Naive thymus-derived CD8-positive, alpha-beta T cell (primary cell): ENCODE results near the gene PPP1R1C. TPM values are rescaled to one million over a fixed set of nuclear protein-coding genes. Genes with fewer than 3 reads are reported as not detected.
"Not testable (repeated sequence)": the region's sequence is repeated elsewhere in the genome, so short reads cannot be mapped to it uniquely, and the experiment has no call there.

Experiments
- ATAC-seq, 2 donors: fragments of 150-1000 bp; cut with Tn5 transposase in 1 of 2; sonication (Bioruptor Pico), chemical (Tn5 transposase) in 1 of 2; 1 replicate in 1 of 2; 2 replicates in 1 of 2; pipeline ENCODE4 v1.10.0; 2021; ENCODE audit warnings: mild to moderate bottlenecking in 2 of 2, moderate library complexity in 2 of 2
- POLR2A ChIA-PET: fragments of 350-600 bp; sonication (Branson Sonifier 250); formaldehyde crosslinking; loops from one replicate; lab custom pipeline; 2021; ENCODE audit warnings: antibody characterized with exemption; lab: Charles Lee
- DNase-seq, 10 donors: peaks; one replicate each; pipeline versions ENCODE4 v3.0.0 to v3.0.0-alpha.2; 2020 to 2022
- H3K27ac Mint-ChIP-seq, 10 donors: one replicate each; pipeline ENCODE4 v1.8.0; 2020 to 2022; ENCODE audit warnings: mild to moderate bottlenecking in 10 of 10, mixed read lengths in 10 of 10, moderate library complexity in 4 of 10, inconsistent platforms in 1 of 10
- H3K27me3 Mint-ChIP-seq, 5 donors: one replicate each; pipeline ENCODE4 v1.8.0; 2021 to 2022; ENCODE audit warnings: mixed read lengths in 5 of 5
- H3K36me3 Mint-ChIP-seq, 3 donors: one replicate each; pipeline ENCODE4 v1.8.0; 2020 to 2022; ENCODE audit warnings: mixed read lengths in 3 of 3, mild to moderate bottlenecking in 2 of 3, inconsistent platforms in 1 of 3
- H3K4me1 Mint-ChIP-seq, 4 donors: one replicate each; pipeline ENCODE4 v1.8.0; 2021 to 2022; ENCODE audit warnings: mixed read lengths in 4 of 4
- H3K4me3 Mint-ChIP-seq, 10 donors: one replicate each; pipeline ENCODE4 v1.8.0; 2020 to 2022; ENCODE audit warnings: mild to moderate bottlenecking in 10 of 10, mixed read lengths in 10 of 10, moderate library complexity in 6 of 10, inconsistent platforms in 1 of 10
- H3K9me3 Mint-ChIP-seq, 9 donors: one replicate each; pipeline ENCODE4 v1.8.0; 2020 to 2022; ENCODE audit warnings: mixed read lengths in 9 of 9, mild to moderate bottlenecking in 3 of 9, inconsistent platforms in 1 of 9, moderate library complexity in 1 of 9
- polyA plus RNA-seq, 3 donors: library from polyadenylated mRNA; unstranded; fragments of 300-500 nt; fragmentation: Illumina TruSeq; gene quantifications; one replicate each; pipeline ENCODE4 v1.2.3, GENCODE V29; 2021
- total RNA-seq, 8 experiments: library from RNA in 2 of 8; stranded (reverse) in 2 of 8; gene quantifications; one replicate each; pipeline ENCODE4 v1.2.3 and lab custom pipeline; 2021 to 2026

PPP1R1C gene
- total and polyA plus RNA-seq, 5 experiments from 2014 or later, result not detected

DNA sequence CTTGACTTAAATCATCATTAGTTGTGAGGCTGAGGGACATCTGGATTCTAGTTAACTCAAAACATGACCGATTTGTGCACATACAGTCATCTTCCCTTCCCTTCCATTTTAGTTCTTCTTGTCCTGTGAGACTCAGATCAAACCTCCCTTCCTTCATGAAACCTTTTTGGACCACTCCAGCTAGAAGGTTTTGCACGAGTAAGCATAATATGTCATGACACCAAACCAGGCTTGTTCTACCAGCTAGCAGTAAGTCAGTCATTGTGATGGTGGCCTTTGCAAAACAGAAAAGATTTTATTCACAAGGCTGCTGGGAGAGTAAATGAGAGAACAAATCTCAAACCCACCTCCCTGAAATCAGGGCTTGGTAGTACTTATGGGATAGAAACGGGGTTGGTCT lies 14.3 kb downstream of the PPP1R1C start:
- POLR2A ChIA-PET, result no interaction called here
- peaks cover 0 to 6% (median 0%) of the 10 kb centered on the region in 4 donors for H3K4me1 Mint-ChIP-seq
- H3K4me3 Mint-ChIP-seq, result no peak overlapping the region
- no peaks in the 10 kb centered on the region for H3K36me3 Mint-ChIP-seq
- no peak for ATAC-seq
- H3K9me3 Mint-ChIP-seq, result no peaks in the 10 kb centered on the region
- peaks cover 0 to 3% (median 0%) of the 10 kb centered on the region in 5 donors for H3K27me3 Mint-ChIP-seq
- DNase-seq, result no peak
- no peak overlapping the region for H3K27ac Mint-ChIP-seq

DNA sequence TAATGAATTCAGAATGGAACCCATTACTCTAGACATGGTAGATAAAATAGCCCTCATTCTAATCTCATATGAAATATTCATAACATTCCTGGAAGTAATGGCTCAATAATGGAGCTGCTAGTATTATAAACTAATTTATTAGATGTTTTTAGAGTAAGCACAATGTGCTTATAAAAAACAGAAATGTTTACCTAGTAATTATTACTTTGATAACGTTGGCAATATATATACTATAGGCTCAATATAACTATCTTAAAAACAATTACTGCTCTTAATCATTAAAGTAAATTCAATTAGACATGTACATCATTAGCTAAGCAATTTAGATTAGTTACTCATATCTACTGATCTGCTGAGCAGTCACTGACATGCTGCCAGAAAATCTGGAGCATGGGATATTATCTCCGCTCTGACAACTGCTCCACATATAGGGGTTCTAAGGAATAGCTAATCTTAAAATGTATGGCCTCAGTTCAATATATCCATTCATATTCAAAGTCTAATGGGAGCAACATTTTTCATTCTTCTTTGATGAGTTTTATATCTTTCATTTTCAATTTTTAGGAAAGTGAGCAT lies 19.4 kb downstream of the PPP1R1C start:
- no peak overlapping the region for H3K27ac Mint-ChIP-seq
- H3K27me3 Mint-ChIP-seq, result peaks cover 0 to 1% (median 0%) of the 10 kb centered on the region in 5 donors
- POLR2A ChIA-PET, result no interaction called here

DNA sequence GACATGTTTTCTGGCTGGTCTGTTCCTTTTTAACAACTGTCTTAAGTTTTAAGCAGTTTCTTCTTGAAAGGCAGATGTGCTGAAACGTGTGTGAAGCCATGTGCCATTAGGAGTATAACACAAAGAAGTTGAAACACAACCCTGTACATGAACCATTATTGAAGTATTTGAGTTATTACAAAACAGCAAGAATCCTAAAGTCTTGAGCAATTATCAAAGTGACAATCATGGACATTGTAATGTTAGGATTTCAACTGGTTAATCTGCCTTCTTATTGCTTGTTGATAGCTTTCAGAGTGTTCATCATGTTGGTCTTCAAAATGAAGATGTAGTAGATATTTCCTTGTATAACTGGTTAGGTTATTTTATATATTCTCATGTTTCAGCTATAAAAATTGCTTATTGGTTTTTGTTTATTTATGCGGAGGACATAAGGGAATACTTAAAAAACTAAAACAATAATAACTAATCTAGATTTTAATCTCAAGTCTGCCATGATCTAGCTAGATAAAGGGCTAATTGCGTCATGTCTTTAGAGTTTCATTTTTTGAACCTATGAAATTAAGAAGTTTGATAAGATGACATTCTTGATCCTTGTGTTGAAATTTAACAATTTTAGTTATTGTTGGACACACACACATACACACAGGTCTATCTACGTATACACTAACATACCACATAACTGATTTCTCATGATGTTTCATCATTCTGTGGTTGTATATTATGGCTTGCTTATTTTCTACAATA lies 21.1 kb downstream of the PPP1R1C start:
- H3K27me3 Mint-ChIP-seq, result peaks cover 0 to 3% (median 0%) of the 10 kb centered on the region in 5 donors
- H3K4me1 Mint-ChIP-seq, result no peaks in the 10 kb centered on the region
- POLR2A ChIA-PET, result no interaction called here
- peaks cover 0 to 23% (median 2%) of the 10 kb centered on the region in 9 donors for H3K9me3 Mint-ChIP-seq
- no peak overlapping the region for H3K27ac Mint-ChIP-seq
- DNase-seq, result no peak
- H3K36me3 Mint-ChIP-seq, result no peaks in the 10 kb centered on the region
- no peak for ATAC-seq
- H3K4me3 Mint-ChIP-seq, result no peak overlapping the region

More for the DNA sequence above, 19.4 kb downstream of the PPP1R1C start:
- Mint-ChIP-seq H3K4me3 (no peak overlapping the region), H3K4me1 (no peaks in the 10 kb centered on the region), H3K36me3 (no peaks in the 10 kb centered on the region), H3K9me3 (peaks cover 0 to 6% (median 0%) of the 10 kb centered on the region in 9 donors)
- ATAC-seq, result no peak
- no peak for DNase-seq

DNA sequence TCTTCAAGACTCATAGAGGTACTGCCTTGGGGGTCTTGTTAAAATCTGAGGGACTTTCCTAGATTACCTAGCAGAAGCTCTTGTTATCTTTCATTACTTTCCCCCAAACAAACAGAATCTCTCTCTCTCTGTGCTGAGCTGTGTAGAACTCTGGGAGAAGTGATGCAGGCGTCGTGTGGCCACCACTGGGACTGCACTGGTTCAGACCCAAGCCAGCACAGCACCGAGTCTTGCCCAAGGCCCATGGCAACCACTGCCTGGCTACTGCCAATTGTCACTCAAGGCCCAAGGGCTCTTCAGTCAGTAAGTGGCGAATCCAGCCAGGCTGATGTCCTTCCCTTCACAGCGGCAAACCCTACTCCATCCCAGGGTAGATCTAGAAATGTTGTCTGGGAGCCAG lies 28.6 kb downstream of the PPP1R1C start:
- peaks cover 0 to 21% (median 0%) of the 10 kb centered on the region in 3 donors for H3K36me3 Mint-ChIP-seq
- peaks cover 3 to 22% (median 5%) of the 10 kb centered on the region in 5 donors for H3K27me3 Mint-ChIP-seq
- peaks cover 11 to 60% (median 21%) of the 10 kb centered on the region in 9 donors for H3K9me3 Mint-ChIP-seq
- H3K27ac Mint-ChIP-seq, result no peak overlapping the region
- POLR2A ChIA-PET, result no interaction called here
- no peaks in the 10 kb centered on the region for H3K4me1 Mint-ChIP-seq
- ATAC-seq (no peak), DNase-seq (no peak)
- no peak overlapping the region for H3K4me3 Mint-ChIP-seq

DNA sequence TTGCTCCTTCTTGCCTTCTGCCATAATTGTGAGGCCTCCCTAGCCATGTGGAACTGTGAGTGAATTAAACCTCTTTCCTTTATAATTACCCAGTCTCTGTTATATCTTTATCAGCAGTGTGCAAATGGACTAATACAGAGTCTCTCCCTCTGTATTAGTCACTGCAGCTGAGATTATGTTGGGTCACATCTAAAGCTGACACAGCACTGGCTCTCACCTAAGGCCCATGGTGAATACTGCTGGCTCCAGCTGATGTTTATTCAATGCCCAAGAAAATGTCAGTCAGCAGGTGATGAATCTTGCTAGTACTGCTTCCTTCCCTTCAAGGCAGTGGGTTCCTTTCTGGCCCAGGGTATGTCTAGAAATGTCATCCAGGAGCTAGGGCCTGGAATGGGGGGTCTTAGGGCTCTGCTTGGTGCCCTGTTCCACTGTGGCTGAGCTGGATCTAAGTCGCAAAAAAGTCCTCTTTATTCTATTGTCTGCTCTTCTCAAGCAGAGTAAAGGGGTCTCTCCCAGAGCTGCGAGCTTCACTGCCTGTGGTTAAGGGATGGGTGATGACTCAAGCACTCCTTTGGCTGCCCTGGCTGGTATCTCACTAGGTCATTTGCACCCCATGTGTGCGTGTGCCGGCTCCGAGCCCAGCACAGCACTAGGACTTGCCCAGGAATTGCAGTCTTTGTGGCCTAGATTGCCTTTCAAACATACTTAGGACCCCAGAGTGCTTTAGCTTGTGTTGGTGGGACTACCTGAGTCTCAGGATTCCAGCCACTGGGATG lies 29.9 kb downstream of the PPP1R1C start:
- Mint-ChIP-seq H3K4me3 (no peak overlapping the region), H3K27me3 (peaks cover 3 to 22% (median 4%) of the 10 kb centered on the region in 5 donors), H3K36me3 (peaks cover 0 to 21% (median 0%) of the 10 kb centered on the region in 3 donors), H3K27ac (no peak overlapping the region), H3K4me1 (no peaks in the 10 kb centered on the region), H3K9me3 (peaks cover 11 to 49% (median 21%) of the 10 kb centered on the region in 9 donors)
- DNase-seq (no peak), ATAC-seq (no peak)
- POLR2A ChIA-PET, result no interaction called here

DNA sequence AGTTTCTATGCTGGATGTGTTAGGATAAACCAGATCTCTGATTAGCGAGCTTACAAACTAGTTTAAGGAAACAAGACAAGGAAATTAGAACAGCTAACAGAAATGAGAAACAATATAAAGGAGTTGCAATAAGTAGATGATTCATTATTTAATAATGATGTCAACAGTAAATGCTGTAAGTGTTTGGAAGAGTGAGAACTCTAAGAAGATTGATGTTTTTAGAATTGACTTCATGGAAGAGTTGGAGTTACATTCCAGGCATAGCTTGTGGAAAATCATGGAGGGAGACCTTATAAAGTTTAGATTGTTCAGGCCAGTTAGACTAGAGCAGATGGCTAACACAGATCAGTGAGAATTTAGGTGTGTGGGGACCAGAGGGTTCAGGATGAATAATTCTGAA lies 32.6 kb downstream of the PPP1R1C start:
- ATAC-seq, result no peak
- Mint-ChIP-seq H3K36me3 (peaks cover 0 to 23% (median 0%) of the 10 kb centered on the region in 3 donors), H3K27me3 (peaks cover 6 to 17% (median 7%) of the 10 kb centered on the region in 5 donors), H3K4me3 (no peak overlapping the region), H3K9me3 (peaks cover 4 to 35% (median 22%) of the 10 kb centered on the region in 9 donors), H3K27ac (no peak overlapping the region), H3K4me1 (no peaks in the 10 kb centered on the region)
- no peak for DNase-seq
- POLR2A ChIA-PET, result no interaction called here

DNA sequence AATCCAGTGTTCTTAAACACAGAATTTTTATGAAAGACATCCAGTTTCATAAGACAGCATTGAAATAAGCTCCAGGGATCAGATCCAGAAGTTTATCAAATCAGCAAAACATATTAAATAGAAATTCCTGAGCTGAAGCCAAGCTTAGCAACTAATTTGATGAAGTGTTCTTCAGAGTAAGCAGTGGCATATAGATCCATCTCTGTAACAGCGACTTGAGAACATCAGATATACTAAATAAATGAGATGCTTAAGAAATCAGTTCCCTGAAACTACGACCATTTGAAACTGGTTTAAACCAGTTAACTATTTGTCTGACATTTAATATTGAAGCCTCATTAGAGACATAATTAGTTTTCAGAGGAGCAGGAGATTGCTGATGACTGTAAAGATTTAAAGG lies 34.1 kb downstream of the PPP1R1C start:
- Mint-ChIP-seq H3K4me1 (no peaks in the 10 kb centered on the region), H3K27ac (no peak overlapping the region), H3K9me3 (peaks cover 0 to 29% (median 11%) of the 10 kb centered on the region in 9 donors), H3K36me3 (peaks cover 0 to 15% (median 0%) of the 10 kb centered on the region in 3 donors), H3K27me3 (peaks cover 5 to 13% (median 6%) of the 10 kb centered on the region in 5 donors), H3K4me3 (no peak overlapping the region)
- DNase-seq (no peak), ATAC-seq (no peak)
- POLR2A ChIA-PET, result no interaction called here

DNA sequence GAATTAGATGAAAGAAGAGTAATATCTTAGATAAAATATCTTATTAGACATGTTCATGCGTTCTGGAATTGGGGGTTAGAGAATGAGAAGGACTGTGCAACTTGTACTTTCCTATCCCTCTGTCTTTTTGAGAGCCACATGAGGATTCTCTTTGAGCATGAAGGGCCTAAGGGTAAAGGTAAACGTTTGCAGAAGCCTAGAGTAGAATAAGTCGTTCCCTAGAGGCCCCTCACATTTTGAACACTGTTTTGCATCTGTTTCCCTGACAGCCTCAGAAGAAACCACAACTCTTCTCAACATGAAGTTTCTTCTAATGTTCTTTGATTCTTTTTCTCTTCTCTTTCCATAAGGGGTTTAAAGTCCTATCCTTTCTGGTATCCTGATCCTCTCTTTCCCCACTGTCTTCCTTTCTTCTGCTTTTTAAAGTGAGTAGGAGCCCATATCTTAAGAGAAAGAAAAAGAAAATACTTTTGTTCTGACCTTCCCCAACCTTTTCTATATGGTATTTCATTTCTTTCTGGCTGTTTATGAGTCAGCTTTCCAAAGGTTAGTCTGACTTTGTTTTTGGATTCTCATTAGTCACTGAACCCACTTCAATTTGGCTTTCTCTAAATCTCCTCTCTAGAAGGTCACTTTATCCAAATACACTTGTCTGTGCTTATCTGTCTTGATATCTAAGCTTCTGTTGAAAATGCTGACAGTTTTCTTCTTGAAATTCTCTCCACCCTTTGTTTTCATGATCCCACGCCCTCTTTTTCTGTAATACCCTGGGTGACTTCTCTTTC lies 34.8 kb downstream of the PPP1R1C start:
- Mint-ChIP-seq H3K27me3 (peaks cover 0 to 10% (median 6%) of the 10 kb centered on the region in 5 donors), H3K36me3 (peaks cover 0 to 9% (median 0%) of the 10 kb centered on the region in 3 donors), H3K4me1 (no peaks in the 10 kb centered on the region), H3K4me3 (no peak overlapping the region), H3K27ac (no peak overlapping the region), H3K9me3 (peaks cover 0 to 21% (median 8%) of the 10 kb centered on the region in 9 donors)
- no peak for DNase-seq
- POLR2A ChIA-PET, result no interaction called here
- no peak for ATAC-seq

DNA sequence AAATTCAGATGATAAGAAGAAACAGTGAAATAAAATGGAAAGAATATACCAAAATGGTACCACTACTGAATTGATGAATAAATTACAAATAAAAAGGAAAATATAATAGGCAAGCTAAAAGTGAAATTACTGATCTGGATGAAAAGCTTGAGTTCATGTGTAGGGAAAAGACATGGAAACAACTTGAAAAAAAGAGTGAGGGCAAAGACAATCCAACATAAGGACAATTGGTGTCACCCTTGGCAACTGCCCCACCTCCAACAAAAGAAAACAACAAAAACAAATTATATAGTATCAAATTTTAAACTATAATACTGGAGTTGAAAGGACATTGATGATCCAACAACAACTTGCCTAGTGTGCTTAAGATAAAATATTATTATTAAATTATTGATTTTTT lies 37.6 kb downstream of the PPP1R1C start:
- no peak for DNase-seq
- no peak overlapping the region for H3K4me3 Mint-ChIP-seq
- no peaks in the 10 kb centered on the region for H3K4me1 Mint-ChIP-seq
- H3K36me3 Mint-ChIP-seq, result peaks cover 0 to 9% (median 0%) of the 10 kb centered on the region in 3 donors
- H3K9me3 Mint-ChIP-seq, result peaks cover 0 to 20% (median 8%) of the 10 kb centered on the region in 9 donors
- peaks cover 0 to 9% (median 6%) of the 10 kb centered on the region in 5 donors for H3K27me3 Mint-ChIP-seq
- H3K27ac Mint-ChIP-seq, result no peak overlapping the region
- POLR2A ChIA-PET, result no interaction called here
- no peak for ATAC-seq

DNA sequence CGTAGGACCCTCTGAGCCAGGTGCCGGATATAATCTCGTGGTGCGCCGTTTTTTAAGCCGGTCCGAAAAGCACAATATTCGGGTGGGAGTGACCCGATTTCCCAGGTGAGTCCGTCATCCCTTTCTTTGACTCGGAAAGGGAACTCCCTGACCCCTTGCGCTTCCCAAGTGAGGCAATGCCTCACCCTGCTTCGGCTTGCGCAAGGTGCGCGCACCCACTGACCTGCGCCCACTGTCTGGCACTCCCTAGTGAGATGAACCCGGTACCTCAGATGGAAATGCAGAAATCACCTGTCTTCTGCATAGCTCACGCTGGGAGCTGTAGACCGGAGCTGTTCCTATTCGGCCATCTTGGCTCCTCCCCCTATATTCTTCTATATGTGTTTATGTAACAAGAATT lies 45.2 kb downstream of the PPP1R1C start:
- H3K36me3 Mint-ChIP-seq, H3K4me1 Mint-ChIP-seq, DNase-seq, H3K9me3 Mint-ChIP-seq, POLR2A ChIA-PET, H3K4me3 Mint-ChIP-seq, H3K27ac Mint-ChIP-seq, ATAC-seq, H3K27me3 Mint-ChIP-seq: not testable (repeated sequence)

DNA sequence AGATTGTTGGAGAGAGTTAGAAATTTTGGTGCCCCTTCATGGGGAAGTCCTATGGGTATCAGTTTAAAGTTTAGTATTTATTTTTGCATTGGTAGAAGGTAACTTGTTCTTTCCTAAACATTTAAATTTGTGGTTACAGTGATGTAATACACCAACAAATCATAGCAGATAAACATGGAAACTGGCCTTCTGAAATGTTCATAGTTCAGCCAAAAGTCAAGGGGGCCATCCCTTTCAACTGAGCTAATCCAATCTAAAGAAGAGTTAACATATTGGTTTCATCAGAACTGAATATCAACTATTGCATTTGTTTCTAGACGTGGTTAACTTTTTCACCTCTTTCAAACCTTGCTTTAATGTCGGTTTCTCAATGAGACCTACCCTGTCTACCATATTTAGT lies 46.3 kb downstream of the PPP1R1C start:
- Mint-ChIP-seq H3K36me3 (peaks cover 0 to 2% (median 0%) of the 10 kb centered on the region in 3 donors), H3K4me1 (no peaks in the 10 kb centered on the region), H3K27ac (no peak overlapping the region)

DNA sequence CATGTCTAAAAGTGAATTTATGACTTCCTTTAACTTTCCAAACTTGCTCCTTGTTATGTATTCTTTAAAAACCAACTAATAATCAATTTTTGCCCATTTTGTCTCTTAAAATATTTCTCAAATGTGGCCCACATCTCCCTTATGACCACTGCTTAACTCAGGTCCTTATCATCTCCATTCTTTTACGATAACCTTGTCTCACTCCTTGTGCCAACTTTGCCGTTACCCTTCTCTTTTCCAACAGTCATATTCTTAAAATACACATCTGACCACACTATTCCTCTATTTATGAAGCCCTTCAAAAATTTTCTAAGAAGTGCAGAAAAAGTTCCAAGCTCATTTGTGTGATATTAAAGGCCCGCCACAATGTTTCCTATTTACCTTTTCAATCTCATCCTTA lies 47.8 kb downstream of the PPP1R1C start:
- no peak for DNase-seq
- no peak for ATAC-seq
- H3K27ac Mint-ChIP-seq, result no peak overlapping the region
- H3K36me3 Mint-ChIP-seq, result peaks cover 0 to 2% (median 0%) of the 10 kb centered on the region in 3 donors
- no peaks in the 10 kb centered on the region for H3K27me3 Mint-ChIP-seq
- POLR2A ChIA-PET, result no interaction called here
- H3K4me3 Mint-ChIP-seq, result no peak overlapping the region
- H3K4me1 Mint-ChIP-seq, result no peaks in the 10 kb centered on the region
- peaks cover 0 to 1% (median 0%) of the 10 kb centered on the region in 9 donors for H3K9me3 Mint-ChIP-seq

More for the DNA sequence above, 46.3 kb downstream of the PPP1R1C start:
- Mint-ChIP-seq H3K27me3 (no peaks in the 10 kb centered on the region), H3K9me3 (peaks cover 0 to 3% (median 0%) of the 10 kb centered on the region in 9 donors), H3K4me3 (no peak overlapping the region)
- no peak for DNase-seq
- ATAC-seq, result no peak
- POLR2A ChIA-PET, result no interaction called here
